Stimulated activated CD8-positive, alpha-beta memory T cell treated with anti-CD3 and anti-CD28 coated beads, Interleukin-15, amount 100 ng/mL, for 24 hours (primary cell): ENCODE measurements around the gene GCLC.
"Not testable (repeated sequence)": the region's sequence is repeated elsewhere in the genome, so short reads cannot be mapped to it uniquely, and the experiment has no call there.

Source experiments
- DNase-seq: peaks from one replicate; pipeline ENCODE4 v3.0.0-alpha.2; 2020; ENCODE audit warnings: low read depth

GCLC gene

DNA sequence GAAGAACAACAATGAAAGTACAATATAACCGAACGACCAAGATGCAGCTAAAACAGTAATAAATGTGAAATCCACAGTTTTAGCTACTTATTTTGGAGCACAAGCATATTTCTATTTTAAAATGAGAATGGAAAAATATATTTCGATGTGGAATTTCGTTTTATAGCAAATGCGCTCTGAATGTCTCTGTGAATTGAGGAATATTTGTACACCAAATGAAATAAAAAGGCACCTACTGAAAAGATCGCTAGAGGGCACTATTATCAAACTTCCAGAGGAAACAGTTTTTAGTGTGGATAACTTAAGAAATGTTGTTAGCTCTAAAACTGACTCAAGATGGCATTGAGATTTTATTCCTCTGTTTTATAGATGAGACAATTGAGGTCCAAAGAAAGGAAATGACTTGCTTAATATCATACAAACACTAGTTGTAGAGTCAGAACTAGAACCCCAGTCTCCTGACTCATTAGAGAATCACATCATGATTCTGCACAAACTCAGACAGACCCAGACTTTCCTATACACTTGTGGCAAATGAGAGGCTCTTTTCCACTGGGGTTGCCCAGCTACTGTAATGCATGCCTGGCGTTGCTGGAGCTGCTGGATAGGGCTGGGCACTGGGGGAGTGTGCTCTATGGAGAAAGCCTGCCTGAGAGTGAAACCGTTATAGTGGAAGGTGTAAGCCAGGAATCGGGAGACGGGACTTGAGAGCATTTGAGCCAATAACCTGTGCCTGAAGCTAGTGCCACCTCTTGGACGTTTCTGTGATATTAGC lies 51.9 kb downstream of the GCLC start:
- no peak for DNase-seq

DNA sequence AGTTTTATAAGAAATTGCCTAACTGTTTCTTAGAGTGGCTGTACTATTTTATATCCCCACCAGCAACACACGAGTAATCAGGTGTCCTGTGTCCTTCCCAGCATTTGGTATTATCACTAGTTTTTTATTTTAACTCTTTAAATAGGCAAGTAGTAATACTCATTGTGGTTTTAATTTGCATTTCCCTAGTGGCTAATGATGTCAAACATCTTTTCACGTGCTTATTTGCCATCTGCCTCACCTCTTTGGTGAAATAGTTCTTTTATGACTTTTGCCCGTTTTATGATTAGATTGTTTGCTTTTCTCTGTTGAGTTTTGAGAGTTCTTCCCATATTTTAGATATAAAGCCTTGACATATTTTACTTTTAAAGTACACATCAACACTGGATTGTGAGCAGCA lies 57.8 kb downstream of the GCLC start:
- DNase-seq, result no peak

DNA sequence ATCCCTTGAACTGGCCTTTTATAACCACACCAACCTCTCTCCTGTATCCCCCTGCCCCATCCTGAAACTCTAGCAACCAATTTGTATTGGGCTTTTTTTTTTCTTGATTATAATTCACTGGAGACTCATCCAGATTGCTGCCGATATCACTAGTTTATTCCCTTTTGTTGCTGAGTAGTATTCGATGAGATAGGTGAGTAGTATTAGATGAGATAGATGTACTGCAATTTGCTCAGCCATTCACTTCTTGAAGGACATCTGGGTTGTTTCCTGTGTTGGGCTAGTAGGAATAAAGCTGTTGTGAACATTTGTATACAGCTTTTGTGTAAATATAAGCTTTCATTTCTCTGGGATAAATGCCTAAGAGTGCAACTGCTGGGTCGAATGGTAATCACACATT lies 58.2 kb downstream of the GCLC start:
- no peak for DNase-seq

DNA sequence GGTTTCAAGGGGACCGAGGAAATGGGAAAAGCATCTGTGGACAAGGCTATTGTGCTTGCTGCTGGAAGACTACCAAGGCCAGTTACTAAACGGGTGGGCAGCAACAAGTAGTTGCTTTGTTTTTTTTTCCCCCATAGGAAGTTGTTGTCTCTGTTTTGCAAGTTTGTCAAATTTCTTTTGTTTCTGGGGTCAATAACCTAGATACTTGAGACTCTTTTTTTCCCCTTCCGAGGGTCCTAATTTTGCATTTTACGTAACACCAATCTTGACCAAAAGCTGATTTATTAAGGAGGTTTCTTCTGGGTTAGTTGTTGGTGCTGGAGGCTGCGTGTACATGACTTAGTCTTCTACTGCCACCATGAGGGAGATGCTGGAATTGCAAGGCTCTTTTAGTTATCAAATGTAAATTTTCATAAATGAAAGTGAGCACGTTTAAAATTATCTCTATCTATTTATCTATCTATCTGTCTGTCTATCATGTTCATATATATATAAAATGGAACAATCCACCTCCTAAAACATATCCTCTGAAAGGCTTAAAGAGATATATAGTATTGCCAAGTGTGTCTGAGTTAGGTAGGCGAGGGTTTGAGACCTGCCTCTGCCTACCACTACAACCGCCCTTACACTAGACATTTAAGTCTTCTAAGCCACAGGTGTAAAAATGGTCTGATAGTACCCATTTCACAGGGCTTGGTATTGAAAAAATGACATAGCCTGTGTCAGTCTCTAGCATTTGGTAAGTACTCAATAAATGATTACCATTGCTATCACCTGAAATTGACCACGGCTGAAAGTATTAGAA lies 60.2 kb downstream of the GCLC start:
- peak; percentile 46 for DNase-seq

DNA sequence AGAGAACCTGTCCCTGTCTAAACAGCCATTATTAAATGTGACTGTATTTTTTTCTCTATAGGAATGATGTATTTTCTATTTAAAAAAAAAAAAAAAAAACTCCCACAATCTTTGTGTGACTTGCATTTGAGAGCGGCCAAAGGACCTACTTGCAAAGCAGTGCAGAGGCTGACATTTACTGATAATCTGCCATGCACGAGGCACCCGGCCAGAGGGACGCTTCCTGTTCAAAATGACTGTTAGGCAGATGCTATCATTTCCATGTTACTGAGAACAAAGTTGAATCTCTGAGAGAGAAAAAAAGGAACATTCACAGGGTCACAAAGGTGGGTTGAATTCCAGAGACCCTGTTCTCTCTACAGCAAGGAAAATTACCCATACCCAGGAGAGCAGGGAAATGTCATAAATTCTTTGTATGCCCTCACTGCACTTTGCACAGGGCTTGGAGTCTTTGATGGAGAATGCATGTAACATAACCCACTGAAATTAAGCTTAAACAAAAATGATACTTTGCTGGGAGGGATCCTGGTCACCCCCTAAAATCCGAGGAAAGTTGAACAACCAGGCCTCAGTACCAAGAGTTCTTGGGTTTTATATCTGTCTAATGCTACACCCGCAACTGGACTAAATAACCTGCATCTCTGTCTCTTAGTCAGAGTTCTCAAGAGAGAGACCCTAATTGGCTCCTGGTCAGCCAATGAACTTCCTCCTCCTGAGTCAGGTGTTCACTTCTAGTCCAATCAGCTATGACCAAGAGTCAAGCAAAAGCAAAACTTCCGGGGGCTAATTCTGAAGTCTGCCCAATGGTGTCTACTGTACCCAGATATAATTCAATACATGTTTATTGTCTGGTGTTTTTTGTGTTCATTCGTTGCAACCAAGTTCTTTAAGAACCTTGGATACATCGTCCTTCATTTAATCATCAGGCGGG lies 61.2 kb downstream of the GCLC start:
- no peak for DNase-seq

DNA sequence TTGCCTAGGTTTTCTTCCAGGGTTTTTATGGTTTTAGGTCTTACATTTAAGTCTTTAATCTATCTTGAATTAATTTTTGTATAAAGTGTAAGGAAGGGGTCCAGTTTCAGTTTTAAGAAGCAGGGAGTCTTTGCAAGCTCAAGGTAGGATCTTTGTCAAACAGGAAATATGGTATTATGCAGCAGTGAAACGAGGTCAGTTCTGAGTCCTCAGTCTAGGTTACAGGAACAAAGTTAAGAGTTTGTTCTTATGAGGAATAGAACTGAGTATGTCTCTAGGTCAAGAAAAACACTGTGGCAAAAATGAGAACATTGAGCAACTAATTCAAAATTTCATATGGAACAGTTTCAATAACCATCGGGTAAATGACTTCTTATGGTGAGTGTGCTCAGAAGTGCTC lies 63.6 kb downstream of the GCLC start:
- no peak for DNase-seq

DNA sequence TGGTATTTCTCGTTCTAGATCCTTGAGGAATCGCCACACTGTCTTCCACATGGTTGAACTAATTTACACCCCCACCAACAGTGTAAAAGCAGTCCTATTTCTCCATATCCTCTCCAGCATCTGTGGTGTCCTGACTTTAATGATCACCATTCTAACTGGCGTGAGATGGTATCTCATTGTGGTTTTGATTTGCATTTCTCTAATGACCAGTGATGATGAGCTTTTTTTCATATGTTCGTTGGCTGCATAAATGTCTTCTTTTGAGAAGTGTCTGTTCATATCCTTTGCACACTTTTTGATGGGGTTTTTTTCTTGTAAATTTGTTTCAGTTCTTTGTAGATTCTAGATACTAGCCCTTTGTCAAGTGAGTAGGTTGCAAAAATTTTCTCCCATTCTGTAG lies 64.1 kb downstream of the GCLC start:
- not testable (repeated sequence) for DNase-seq

DNA sequence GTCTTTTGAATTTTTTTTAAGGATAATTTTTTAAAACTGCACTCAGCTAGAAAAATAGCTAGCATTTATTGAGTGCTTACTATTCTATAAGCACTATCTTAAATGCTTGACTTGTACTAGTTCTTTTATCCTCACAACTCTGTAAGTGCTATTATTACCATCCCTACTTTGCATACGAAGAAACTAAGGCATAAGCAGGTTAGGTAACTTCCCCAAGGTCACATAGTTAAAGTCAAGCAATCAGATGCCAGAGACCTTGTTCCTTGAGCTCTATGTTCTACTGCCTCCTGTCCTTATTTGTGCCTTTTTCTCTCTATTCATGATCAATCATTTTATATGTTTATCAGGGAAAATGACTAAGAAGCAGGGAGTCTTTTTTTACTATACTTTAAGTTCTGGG lies 65.0 kb downstream of the GCLC start:
- DNase-seq, result no peak

DNA sequence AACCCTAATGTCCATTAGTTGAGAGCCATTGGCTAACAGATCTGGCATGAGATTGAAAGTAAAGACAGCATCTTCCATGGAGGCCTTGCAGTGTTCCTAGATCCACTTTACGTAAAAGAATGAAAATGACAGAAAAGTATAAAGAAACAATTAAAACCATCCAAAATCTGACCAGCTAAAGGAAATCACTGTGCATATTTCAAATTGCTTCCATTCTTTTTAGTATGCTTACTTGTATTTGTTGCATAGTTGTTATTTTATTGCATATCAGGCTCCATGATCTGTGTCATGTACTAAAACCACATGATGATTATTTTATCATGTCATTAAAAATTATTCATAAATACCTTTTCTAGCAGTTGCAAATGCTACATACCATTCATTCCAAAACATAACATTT lies 67.9 kb downstream of the GCLC start:
- no peak for DNase-seq

DNA sequence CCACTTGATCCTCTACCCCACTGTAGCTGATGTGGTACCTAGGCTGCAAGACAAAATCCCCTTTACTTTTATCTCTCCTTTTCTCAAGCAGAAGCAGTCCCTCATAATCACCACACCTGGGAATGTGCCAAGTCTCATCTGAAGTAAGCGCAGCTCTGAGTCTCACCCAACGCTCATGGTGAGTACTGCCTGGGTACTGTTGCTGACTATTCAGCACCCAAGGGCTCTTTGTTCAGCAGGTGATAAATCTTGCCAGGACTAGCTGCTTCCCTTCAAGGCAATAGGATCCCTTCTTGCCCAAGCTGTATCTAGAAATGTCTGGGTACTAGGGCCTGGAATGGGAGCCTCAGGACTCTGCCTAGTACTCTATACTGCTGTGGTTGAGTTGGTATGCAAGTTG lies 70.9 kb downstream of the GCLC start:
- no peak for DNase-seq

DNA sequence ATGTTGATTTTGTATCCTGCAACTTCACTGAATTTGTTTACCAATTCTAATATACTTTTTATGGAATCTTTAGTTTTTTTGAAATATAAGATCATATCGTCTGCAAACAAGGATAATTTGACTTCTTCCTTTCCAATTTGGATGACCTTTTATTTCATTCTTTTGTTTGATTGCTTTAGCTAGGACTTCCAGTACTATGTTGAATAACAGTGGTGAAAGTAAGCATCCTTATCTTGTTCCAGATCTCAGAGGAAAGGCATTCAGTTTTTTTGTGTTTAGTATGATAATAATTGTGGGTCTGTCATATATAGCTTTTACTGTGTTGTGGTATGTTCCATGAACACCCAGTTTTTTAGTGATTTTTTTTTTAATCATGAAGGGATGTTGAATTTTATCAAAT lies 75.7 kb downstream of the GCLC start:
- no peak for DNase-seq

DNA sequence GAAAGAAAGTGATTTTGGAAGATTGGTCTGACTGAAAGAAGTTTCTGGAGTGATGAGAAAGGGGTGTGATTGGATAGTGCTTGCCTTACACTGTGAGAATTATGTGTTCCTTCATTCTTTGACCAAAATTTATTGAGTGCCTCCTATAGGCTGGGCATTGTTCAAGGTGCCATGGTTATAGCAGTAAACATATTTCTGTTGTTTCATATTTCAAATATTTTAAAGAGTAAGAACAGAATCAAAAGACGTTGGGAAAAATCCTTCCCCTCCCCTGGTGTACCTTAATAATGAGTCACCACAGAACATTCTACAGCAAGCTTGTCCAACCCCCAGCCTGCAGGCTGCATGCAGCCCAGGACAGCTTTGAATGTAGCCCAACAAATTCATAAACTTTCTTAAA lies 78.6 kb downstream of the GCLC start:
- no peak for DNase-seq

DNA sequence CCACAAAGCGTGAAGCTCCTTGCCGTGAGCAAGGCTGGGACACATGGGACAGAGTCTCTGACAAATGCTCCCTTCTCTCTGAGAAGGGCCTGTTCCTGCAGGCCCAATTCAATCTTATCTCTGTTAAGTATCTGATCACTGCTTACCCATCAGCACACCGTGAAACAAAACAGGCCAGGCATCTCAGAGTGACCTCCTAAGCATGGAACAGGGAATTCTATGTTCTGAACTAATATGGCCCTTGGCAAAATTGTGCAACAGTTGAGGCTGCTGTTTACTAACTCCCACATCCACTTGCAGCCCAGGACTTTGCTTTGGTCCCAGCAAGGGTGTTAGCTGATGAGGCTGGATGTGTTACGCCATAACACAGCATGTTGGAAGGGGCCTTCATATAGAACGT lies 79.2 kb downstream of the GCLC start:
- no peak for DNase-seq

DNA sequence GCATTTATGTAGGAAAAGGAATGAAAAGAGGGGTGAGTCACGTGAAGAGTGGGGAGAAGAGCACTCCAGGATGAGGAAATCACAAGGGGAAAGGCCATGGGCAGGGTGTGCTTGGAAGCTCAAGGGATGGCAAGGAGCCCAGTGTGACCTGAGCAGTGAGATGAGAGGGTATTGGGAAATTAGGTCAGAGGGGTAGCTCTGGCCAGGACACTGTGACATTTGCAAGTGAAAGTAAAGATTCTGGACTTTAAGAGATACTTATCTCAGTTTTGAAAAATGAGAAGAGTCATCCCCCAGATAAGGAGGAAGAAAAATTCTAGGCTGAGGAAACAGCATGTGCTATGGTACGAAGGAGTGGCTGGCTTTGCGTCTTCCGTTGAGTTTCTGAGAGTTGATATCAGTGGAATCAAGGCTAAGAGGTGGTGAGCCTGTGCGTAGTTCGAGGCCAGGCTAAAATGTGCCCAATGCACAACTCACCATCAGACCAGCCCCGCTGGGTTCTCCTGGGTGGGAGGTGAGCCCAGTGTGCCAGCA lies 79.9 kb downstream of the GCLC start:
- no peak for DNase-seq

DNA sequence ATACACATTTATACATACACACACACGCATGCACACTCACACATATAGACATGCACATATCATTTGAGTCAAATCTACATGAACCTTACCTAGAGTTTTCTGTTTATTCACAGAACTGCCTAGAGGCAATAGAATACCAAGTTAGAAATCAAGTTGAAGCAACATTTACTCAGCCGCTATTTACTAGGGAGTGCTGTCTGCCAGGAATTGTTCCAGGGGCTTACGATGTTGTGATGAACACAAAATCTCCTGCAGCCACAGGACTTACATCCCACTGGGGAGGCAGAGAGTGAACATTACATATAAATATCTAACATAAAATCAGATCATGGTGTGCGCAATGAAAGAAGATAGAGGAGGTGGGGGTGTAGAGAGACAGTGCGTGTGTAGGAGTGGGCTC lies 80.4 kb downstream of the GCLC start:
- no peak for DNase-seq

DNA sequence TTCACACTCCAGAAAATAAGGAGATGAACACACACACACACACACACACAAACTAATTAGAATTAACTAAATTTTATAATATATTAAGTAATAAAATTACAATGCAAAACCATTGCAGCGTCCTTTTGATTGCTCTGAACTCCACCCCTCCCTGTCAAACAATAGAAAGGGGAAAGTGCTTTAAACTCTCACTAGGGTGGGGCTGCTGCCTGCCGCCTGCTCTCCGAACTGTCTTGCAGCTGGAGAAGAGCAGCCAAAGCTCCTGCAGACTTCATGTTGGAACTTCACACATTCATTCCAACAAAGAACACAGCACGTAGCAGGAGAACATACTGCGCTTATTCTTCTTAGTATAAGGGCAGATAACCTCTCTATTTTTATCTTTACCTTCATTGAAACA lies 83.2 kb downstream of the GCLC start:
- DNase-seq, result no peak

DNA sequence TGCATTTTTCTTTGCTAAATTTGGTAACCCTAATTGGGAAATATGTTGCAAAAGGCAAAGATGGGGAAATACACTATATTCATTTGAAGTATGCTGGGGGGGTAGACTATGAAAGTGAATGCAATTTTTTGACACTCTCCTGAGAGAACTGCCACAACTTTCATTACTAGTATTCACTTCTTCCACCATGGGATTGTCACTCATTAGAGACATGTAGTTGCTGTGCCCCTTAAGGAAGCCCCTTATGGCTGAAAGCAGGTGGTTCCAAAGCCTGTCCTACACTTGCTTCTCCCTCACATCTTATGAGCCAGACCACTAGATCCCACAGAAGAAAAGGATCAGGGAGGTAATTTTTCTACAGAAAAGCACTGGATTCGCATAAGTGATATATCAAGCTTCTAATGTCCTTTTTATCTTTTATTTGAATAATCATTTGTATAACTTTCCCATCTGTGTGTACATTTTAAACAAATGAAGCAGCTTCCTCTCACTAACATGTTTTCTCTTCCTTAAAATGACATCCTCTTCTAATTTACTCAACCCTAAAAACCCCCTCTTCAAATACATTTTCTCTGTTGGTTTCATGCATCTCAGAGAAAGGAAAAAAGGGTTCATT lies 83.8 kb downstream of the GCLC start:
- no peak for DNase-seq

DNA sequence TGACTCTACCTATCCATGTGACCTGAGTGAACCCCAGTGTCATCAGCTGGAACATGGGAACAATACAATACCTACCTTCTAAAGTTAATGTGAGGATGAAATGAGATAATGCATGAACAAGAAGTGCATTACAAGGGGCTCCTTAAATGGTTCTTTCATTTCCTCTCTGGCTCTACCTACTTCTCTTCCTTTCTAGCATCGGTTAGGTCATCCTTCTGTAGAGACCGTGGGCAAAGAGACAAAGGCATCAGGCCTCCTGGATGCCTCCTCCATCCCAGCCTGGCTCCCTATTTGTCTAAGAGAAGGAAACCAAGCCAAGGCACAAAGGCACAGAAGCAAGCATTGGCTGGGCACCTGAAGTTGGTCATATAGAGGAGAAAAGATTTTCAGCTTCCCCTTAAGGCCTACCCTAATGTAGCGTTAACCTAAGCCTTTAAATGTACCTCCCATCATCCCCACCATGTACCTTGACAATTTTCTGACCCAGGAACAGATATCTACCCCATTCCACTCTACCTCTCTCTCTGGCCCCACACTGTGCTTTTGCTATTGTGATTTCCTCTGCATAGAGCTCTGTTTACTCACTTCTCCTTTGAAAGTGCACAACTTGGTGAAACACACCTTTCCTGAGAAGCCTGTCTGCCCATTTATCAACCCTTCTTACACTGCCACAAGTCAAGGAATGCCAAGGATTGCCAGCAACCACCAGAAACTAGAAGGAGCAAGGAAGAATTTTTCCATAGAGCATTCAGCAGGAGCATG lies 86.6 kb downstream of the GCLC start:
- DNase-seq, result no peak

DNA sequence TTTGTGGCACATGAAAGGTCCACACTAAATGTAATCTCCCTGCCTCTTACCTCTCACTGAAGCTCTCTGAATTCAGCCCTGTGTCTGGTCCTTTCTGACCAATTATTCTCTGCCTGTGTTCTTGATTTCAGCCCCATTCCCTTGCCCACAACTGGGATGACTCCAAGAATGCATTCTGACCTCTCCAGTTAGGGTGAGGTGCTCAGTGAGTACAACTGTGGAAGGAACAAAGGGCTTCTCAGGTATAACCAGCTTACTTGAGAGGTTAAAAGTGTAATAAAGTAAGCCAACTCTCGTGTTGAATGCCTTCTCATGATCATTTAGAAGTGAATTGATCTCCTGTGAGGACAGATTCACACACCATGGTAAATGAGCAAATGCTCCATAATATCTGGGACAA lies 88.1 kb downstream of the GCLC start:
- DNase-seq, result no peak

DNA sequence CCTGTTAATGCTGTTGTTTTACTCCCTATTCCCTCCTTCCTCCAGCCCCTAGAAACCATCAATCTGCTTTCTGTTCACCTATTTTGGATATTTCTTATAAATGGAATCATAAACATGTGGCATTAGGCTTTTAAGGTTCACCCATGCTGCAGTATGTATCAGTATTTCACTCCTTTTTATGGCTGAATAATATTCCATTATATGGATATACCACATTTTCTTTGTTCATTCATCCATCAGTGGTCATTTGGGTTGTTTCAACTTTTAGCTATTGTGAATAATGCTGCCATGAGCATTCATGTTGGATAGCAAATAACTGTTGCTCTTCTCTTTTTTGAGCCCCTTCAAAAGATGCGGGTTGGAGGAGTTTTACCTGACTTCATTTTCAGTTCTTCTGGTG lies 89.2 kb downstream of the GCLC start:
- no peak for DNase-seq

DNA sequence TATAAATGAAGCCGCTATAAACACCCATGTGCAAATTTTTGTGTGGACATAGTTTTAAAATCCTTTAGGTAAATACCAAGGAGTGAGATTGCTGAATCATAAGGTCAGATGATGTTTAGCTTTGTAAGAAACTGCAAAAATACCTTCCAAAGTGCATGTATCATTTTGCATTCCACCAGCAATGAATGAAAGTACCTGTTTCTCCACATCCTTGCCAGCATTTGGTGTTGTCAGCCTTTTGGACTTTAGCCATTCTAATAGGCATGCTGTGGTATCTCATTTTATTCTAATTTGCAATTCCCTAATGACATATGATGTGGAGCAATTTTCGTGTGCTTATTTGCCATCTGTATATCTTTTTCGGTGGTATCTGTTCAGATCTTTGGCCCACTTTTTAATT lies 93.7 kb downstream of the GCLC start:
- DNase-seq, result no peak
